ENCODE data around the gene SYT3. TPM values are rescaled to one million over a fixed set of nuclear protein-coding genes. Genes with fewer than 3 reads are reported as not detected.

SYT3 gene
- total RNA-seq, 1 donor from 2014 or later: 0.47 TPM

DNA sequence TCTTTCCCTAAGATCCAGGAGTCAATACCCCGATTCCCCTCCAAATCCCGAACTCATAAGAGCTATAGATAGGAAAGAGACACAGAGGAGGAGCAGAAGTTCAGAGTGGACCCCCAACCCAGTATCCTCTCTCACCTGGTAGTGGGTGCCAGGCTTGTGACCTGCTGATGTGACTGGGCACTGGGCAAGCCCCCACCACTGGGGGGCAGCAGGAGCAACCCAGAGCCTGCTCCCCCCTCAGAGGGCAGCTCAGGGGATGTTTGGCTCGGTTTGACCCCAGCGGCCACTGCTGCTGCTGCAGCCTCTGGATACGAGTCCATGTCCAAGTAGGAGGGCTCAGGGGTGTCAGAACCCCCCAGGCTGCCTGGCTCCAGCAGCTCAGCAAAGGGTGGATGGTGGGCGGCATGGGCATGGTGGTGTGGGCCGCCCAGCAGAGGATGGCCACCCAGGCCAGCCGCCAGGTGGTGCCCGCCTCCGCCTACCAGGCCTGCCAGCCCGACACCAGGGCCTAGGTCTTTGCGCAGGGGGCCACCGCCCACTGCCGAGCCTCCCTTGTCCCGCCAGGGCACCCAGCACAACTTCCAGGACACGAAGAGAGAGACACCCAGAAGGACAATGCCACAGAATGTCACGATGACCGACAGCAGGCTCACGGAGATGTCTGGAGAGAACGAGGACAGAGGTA lies 7.4 kb downstream of the SYT3 start:
- no peak overlapping the region for H3K4me3 Mint-ChIP-seq (ENCODE audit: unreplicated experiment)

DNA sequence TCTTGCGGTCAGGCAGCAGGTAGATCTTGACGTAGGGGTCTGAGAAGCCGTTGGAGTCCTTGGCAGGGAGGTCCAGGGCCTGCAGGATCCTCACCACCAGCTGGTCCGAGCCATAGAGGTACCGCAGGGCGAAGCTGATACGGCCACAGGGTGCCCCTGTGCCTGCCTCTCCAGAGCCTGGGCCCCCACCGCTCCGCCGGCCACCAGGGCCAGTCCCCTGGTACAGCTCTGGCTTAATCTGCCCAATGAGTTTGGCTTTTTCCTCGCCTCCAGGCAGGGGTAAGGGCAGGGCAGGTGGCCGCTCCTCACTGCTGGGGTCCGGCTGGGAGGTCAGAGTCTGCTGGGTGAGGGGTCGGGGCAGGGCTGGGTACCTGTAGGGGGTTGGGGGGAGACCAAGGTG lies 9.9 kb downstream of the SYT3 start:
- no peak for DNase-seq (ENCODE audit: low spot score)
- TF ChIP-seq, protein P1, sequence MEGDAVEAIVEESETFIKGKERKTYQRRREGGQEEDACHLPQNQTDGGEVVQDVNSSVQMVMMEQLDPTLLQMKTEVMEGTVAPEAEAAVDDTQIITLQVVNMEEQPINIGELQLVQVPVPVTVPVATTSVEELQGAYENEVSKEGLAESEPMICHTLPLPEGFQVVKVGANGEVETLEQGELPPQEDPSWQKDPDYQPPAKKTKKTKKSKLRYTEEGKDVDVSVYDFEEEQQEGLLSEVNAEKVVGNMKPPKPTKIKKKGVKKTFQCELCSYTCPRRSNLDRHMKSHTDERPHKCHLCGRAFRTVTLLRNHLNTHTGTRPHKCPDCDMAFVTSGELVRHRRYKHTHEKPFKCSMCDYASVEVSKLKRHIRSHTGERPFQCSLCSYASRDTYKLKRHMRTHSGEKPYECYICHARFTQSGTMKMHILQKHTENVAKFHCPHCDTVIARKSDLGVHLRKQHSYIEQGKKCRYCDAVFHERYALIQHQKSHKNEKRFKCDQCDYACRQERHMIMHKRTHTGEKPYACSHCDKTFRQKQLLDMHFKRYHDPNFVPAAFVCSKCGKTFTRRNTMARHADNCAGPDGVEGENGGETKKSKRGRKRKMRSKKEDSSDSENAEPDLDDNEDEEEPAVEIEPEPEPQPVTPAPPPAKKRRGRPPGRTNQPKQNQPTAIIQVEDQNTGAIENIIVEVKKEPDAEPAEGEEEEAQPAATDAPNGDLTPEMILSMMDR (IDR thresholded peaks at IDR 0.05): no peak
- peaks cover 20% of the 10 kb centered on the region for H3K27me3 Mint-ChIP-seq (ENCODE audit: low read depth)
- peaks cover 2% of the 10 kb centered on the region for H3K36me3 Mint-ChIP-seq (ENCODE audit: low read depth)
- H3K9me3 Mint-ChIP-seq (ENCODE audit: low read depth): peaks cover 10% of the 10 kb centered on the region
- no peak overlapping the region for H3K27ac Mint-ChIP-seq (ENCODE audit: unreplicated experiment)
- H3K4me1 Mint-ChIP-seq (ENCODE audit: low read depth): no peaks in the 10 kb centered on the region
- no peak overlapping the region for H3K4me3 Mint-ChIP-seq (ENCODE audit: unreplicated experiment)

More for the DNA sequence above, 7.4 kb downstream of the SYT3 start:
- peaks cover 2% of the 10 kb centered on the region for H3K36me3 Mint-ChIP-seq (ENCODE audit: low read depth)
- H3K27ac Mint-ChIP-seq (ENCODE audit: unreplicated experiment): no peak overlapping the region
- TF ChIP-seq, protein P1 (IDR thresholded peaks at IDR 0.05): no peak
- peaks cover 24% of the 10 kb centered on the region for H3K27me3 Mint-ChIP-seq (ENCODE audit: low read depth)
- peaks cover 18% of the 10 kb centered on the region for H3K9me3 Mint-ChIP-seq (ENCODE audit: low read depth)
- no peaks in the 10 kb centered on the region for H3K4me1 Mint-ChIP-seq (ENCODE audit: low read depth)
- no peak for DNase-seq (ENCODE audit: low spot score)

DNA sequence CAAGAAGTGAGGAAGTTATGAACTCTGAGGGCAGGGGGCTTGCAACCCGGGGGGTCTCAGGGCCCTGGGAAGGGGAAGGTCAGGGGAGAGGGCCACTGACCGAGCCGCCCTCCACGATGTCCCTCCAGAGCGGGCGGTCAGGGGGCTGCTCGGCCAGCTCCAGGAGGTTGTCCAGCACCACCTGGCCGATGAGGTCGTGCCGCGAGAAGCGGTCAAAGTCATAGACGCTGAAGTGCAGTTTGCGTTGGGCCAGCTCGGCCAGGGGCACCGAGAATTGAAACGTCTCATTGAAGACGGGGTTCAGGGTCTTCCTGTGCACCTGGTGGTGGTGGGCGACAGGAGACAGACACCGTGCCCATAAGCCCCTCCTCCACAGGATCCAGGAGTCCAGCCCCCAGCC lies 10.5 kb downstream of the SYT3 start:
- Mint-ChIP-seq H3K9me3 (ENCODE audit: low read depth) (peaks cover 9% of the 10 kb centered on the region), H3K27me3 (ENCODE audit: low read depth) (peaks cover 20% of the 10 kb centered on the region), H3K4me1 (ENCODE audit: low read depth) (no peaks in the 10 kb centered on the region), H3K4me3 (ENCODE audit: unreplicated experiment) (no peak overlapping the region), H3K27ac (ENCODE audit: unreplicated experiment) (no peak overlapping the region), H3K36me3 (ENCODE audit: low read depth) (peaks cover 2% of the 10 kb centered on the region)
- TF ChIP-seq, protein P1 (IDR thresholded peaks at IDR 0.05): no peak
- no peak for DNase-seq (ENCODE audit: low spot score)

DNA sequence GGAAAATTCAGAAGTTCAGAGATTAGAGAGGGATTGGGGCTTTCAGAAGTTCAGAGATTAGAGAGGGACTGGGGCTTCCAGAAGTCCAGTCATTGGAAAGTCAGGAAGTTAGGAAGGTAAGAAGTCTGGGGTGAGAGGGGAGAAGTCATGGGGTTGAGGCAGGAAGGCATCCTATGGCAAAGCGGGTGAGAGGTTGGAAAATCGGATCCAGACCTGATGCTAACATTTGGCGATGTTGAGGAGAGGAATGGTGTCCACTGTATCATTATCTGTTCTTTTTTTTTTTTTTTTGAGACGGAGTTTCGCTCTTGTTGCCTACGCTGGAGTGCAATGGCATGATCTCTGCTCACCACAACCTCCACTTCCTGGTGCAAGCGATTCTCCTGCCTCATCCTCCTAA lies 11.1 kb downstream of the SYT3 start:
- peaks cover 20% of the 10 kb centered on the region for H3K27me3 Mint-ChIP-seq (ENCODE audit: low read depth)
- no peaks in the 10 kb centered on the region for H3K36me3 Mint-ChIP-seq (ENCODE audit: low read depth)
- no peaks in the 10 kb centered on the region for H3K4me1 Mint-ChIP-seq (ENCODE audit: low read depth)
- no peak overlapping the region for H3K27ac Mint-ChIP-seq (ENCODE audit: unreplicated experiment)
- H3K9me3 Mint-ChIP-seq (ENCODE audit: low read depth): peaks cover 5% of the 10 kb centered on the region
- TF ChIP-seq, protein P1 (IDR thresholded peaks at IDR 0.05): no peak
- DNase-seq (ENCODE audit: low spot score): no peak
- H3K4me3 Mint-ChIP-seq (ENCODE audit: unreplicated experiment): no peak overlapping the region

DNA sequence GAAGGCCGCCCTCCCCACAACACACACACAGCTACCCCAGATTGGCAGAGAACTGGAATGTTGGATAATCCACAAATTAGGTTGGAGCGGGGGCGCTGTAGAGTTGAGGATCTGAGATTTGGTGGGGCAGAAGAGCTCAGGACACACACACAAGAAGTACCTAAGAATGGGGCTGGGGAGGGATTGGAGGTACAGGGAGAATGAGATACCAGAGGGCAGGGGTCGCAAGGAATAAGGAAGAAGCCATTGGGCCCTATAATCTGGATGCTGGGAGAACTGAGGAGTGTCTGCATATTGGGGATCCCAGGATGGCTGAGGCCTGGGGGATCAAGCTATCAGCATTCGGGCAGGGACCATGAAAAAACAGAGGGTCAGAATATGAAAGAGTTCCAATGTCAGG lies 11.5 kb downstream of the SYT3 start:
- Mint-ChIP-seq H3K36me3 (ENCODE audit: low read depth) (no peaks in the 10 kb centered on the region), H3K27me3 (ENCODE audit: low read depth) (peaks cover 18% of the 10 kb centered on the region), H3K9me3 (ENCODE audit: low read depth) (peaks cover under 1% of the 10 kb centered on the region), H3K4me3 (ENCODE audit: unreplicated experiment) (no peak overlapping the region), H3K4me1 (ENCODE audit: low read depth) (no peaks in the 10 kb centered on the region), H3K27ac (ENCODE audit: unreplicated experiment) (no peak overlapping the region)
- no peak for DNase-seq (ENCODE audit: low spot score)
- TF ChIP-seq, protein P1 (IDR thresholded peaks at IDR 0.05): no peak

Measured in chondrocyte (in vitro differentiated cells).